ENCODE measurements around the gene NTM.

- TF ChIP-seq CTCF (IDR thresholded peaks at IDR 0.05) (no peak), POLR2A (IDR thresholded peaks at IDR 0.05) (no peak)
These were observed 33.6 kb downstream of the NTM start for GRCh38 chr11:131404010-131404409.

All from esophagus squamous epithelium (tissue), 4 donors.